Measurements from ENCODE around the gene ADCYAP1.

- no peak for TF ChIP-seq CTCF (IDR thresholded peaks at IDR 0.05; ENCODE audit: insufficient read depth, low read length, poor library complexity, severe bottlenecking)
- TF ChIP-seq EZH2phosphoT487 (conservative IDR thresholded peaks at IDR 0.05; ENCODE audit: low read length) = no peak
Observed at GRCh38 chr18:896315-896714, 8.4 kb upstream of the ADCYAP1 start.
